Breast epithelium (tissue), 4 donors: ENCODE results near the gene IRS1. TPM values are rescaled to one million over a fixed set of nuclear protein-coding genes. Genes with fewer than 3 reads are reported as not detected.

Experiments
- DNase-seq, 2 donors: peaks; one replicate each; pipeline ENCODE4 v3.0.0-alpha.2; 2019; ENCODE audit warnings: low spot score in 2 of 2
- H3K27ac ChIP-seq, 2 donors: fragments of 200-600 bp; sonication (generic) in 1 of 2; one replicate each; pipeline ENCODE4 v1.5.1; 2016 to 2019; ENCODE audit warnings: mild to moderate bottlenecking in 1 of 2
- H3K27me3 ChIP-seq, 2 donors: fragments of 200-600 bp; sonication (generic) in 1 of 2; one replicate each; pipeline versions ENCODE4 v1.5.1 to v1.6.0; 2017 to 2019; ENCODE audit warnings: control low read depth in 1 of 2, mild to moderate bottlenecking in 1 of 2
- H3K36me3 ChIP-seq: fragments of 200-600 bp; one replicate; pipeline ENCODE4 v1.5.1; 2019
- H3K4me1 ChIP-seq, 2 donors: fragments of 200-600 bp; sonication (generic); one replicate each; pipeline ENCODE4 v1.5.1; 2016 to 2019; ENCODE audit warnings: control low read depth in 1 of 2
- H3K4me3 ChIP-seq, 3 donors: fragments of 200-600 bp; sonication (generic); 1 replicate in 2 of 3; 2 replicates in 1 of 3; pipeline ENCODE4 v1.5.1; 2016 to 2019; ENCODE audit warnings: mild to moderate bottlenecking in 3 of 3, moderate library complexity in 2 of 3
- H3K9me3 ChIP-seq, 2 donors: fragments of 200-600 bp; sonication (generic) in 1 of 2; one replicate each; pipeline ENCODE4 v1.5.1; 2016 to 2019; ENCODE audit warnings: control low read depth in 1 of 2
- CTCF ChIP-seq, 3 donors: fragments of 450-650 bp; IDR thresholded peaks; one replicate each; pipeline ENCODE4 v1.5.1; 2016 to 2017; ENCODE audit warnings: antibody characterized with exemption in 3 of 3, mild to moderate bottlenecking in 3 of 3, moderate library complexity in 3 of 3
- POLR2A ChIP-seq: fragments of 450-650 bp; IDR thresholded peaks from one replicate; pipeline ENCODE4 v1.6.1; 2016; ENCODE audit warnings: antibody characterized with exemption, mild to moderate bottlenecking, moderate library complexity
- POLR2AphosphoS5 ChIP-seq, 3 donors: sonication (generic); formaldehyde crosslinking; IDR thresholded peaks; one replicate each; pipeline ENCODE4 v1.6.1; 2017; ENCODE audit warnings: antibody characterized with exemption in 3 of 3
- intact Hi-C: fragments of 100-400 bp; cut with DNase I; formaldehyde crosslinking; loops from one replicate; pipeline ENCODE4 v1.15.1; 2023; ENCODE audit warnings: low total_unique reads
- total RNA-seq, 3 donors: library from RNA; depleted of rRNA; stranded (reverse); fragments of >200 nt; gene quantifications; one replicate each; pipeline ENCODE4 v1.1.0, GENCODE V29; 2016

IRS1 gene
- total RNA-seq, 3 donors from 2014 or later, result 18.4 to 48.3 (median 22.3) TPM

GRCh38 chr2:226684563-226684959, 115.1 kb downstream of the IRS1 start:
- Histone ChIP-seq H3K27ac (no peak overlapping the region), H3K27me3 (no peaks in the 10 kb centered on the region), H3K36me3 (no peaks in the 10 kb centered on the region), H3K4me3 (no peak overlapping the region), H3K4me1 (no peaks in the 10 kb centered on the region), H3K9me3 (no peaks in the 10 kb centered on the region)
- no peak for TF ChIP-seq POLR2A
- TF ChIP-seq POLR2AphosphoS5 (IDR thresholded peaks at IDR 0.05), result no peak
- no peak for TF ChIP-seq CTCF (IDR thresholded peaks at IDR 0.05)
- DNase-seq, result no peak
- intact Hi-C loops, result no loop called here

GRCh38 chr2:226683944-226684562, 115.6 kb downstream of the IRS1 start:
- intact Hi-C loops, result no loop called here
- Histone ChIP-seq H3K27me3 (no peaks in the 10 kb centered on the region), H3K9me3 (no peaks in the 10 kb centered on the region), H3K4me3 (no peak overlapping the region), H3K36me3 (no peaks in the 10 kb centered on the region), H3K4me1 (no peaks in the 10 kb centered on the region), H3K27ac (no peak overlapping the region)
- DNase-seq, result no peak
- TF ChIP-seq CTCF (IDR thresholded peaks at IDR 0.05), result no peak
- TF ChIP-seq POLR2AphosphoS5 (IDR thresholded peaks at IDR 0.05), result no peak
- no peak for TF ChIP-seq POLR2A

- no peak overlapping the region for H3K27ac ChIP-seq
- H3K36me3 ChIP-seq, result no peaks in the 10 kb centered on the region
- no peaks in the 10 kb centered on the region for H3K27me3 ChIP-seq
- no peaks in the 10 kb centered on the region for H3K4me1 ChIP-seq
- TF ChIP-seq POLR2A, result no peak
- TF ChIP-seq CTCF (IDR thresholded peaks at IDR 0.05), result no peak
- TF ChIP-seq POLR2AphosphoS5 (IDR thresholded peaks at IDR 0.05), result no peak
- DNase-seq, result no peak
- no peaks in the 10 kb centered on the region for H3K9me3 ChIP-seq
- intact Hi-C loops, result no loop called here
- H3K4me3 ChIP-seq, result no peak overlapping the region
Measured at GRCh38 chr2:226683196-226683595, 116.4 kb downstream of the IRS1 start.

Other genes with a start within 250 kb of the IRS1 start
- 10 to 100 TPM; 17.9 to 46.2 (median 20.0) TPM for gene RHBDD1, start 36.2 kb upstream of the IRS1 start, total RNA-seq